ENCODE measurements around the gene PDCD2L. TPM values are rescaled to one million over a fixed set of nuclear protein-coding genes. Genes with fewer than 3 reads are reported as not detected.

Gene PDCD2L
- total RNA-seq, 1 experiment from 2014 or later: 31.5 TPM

DNA sequence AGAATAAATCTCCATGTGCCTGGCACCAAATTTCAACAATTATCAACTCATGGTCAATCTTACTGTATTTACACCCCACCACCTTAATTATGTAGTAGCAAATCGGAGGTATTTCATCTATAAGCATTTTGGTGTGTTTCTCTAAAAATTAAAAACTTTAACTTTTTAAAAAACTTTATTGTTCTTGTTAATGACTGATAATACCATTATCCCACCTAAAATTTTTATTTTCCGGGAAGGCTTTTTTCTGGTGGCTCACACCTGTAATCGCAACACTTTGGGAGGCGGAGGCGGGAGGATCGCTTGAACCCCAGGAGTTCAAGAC, 453 bp upstream of the PDCD2L start:
- Histone ChIP-seq H3K9ac (ENCODE audit: low read length) (peak overlapping the region; percentile 89), H3K27ac (ENCODE audit: low read length) (no peak overlapping the region), H3K4me2 (ENCODE audit: low read length) (peak overlapping the region; percentile 93), H3F3A (ENCODE audit: low read length, unreplicated experiment) (no peaks in the 10 kb centered on the region), H4K20me1 (ENCODE audit: low read length) (0 out of 2 replicates have a peak, but pooled peaks cover 3% of the 10 kb centered on the region), H3K27me3 (ENCODE audit: low read length) (no peaks in the 10 kb centered on the region), H3K4me3 (ENCODE audit: low read length) (peak overlapping the region; percentile 93), H3K9me3 (ENCODE audit: low read length) (no peaks in the 10 kb centered on the region), H3K79me2 (ENCODE audit: low read length) (peaks cover 40% of the 10 kb centered on the region), H3K4me1 (ENCODE audit: insufficient read depth, low read length) (no peaks in the 10 kb centered on the region), H3K36me3 (ENCODE audit: low read depth, low read length) (peaks cover 11% of the 10 kb centered on the region), H3K9me2 (replicated peaks; ENCODE audit: low read length) (no peaks in the 10 kb centered on the region), H2AFZ (ENCODE audit: low read length) (peak overlapping the region; percentile 90)
- CTCF ChIA-PET: no interaction called here
- no peak for DNase-seq
- no TSS peak for BruUV-seq (replicated peaks)
- intact Hi-C loops (cut with micrococcal nuclease): no loop called here
- peak; percentile 8; the same call in 1 of the 2 replicates for ATAC-seq
- TF ChIP-seq CTCF (conservative IDR thresholded peaks at IDR 0.05; ENCODE audit: low read depth, low read length) (no peak), EZH2phosphoT487 (IDR thresholded peaks at IDR 0.05; ENCODE audit: borderline replicate concordance, low read length) (no peak), EZH2 (IDR thresholded peaks at IDR 0.05; ENCODE audit: low read length, unreplicated experiment) (no peak)
- POLR2A ChIA-PET (ENCODE audit: unreplicated experiment): no interaction called here

GRCh38 chr19:34405892-34406660, 1.9 kb downstream of the PDCD2L start:
- intact Hi-C loops (cut with micrococcal nuclease): no loop called here
- CTCF ChIA-PET: no interaction called here
- Histone ChIP-seq H3F3A (ENCODE audit: low read length, unreplicated experiment) (no peaks in the 10 kb centered on the region), H3K4me1 (ENCODE audit: insufficient read depth, low read length) (no peaks in the 10 kb centered on the region), H3K27me3 (ENCODE audit: low read length) (no peaks in the 10 kb centered on the region), H3K9me2 (replicated peaks; ENCODE audit: low read length) (no peaks in the 10 kb centered on the region), H3K79me2 (ENCODE audit: low read length) (peaks cover 43% of the 10 kb centered on the region), H3K36me3 (ENCODE audit: low read depth, low read length) (peaks cover 9% of the 10 kb centered on the region; the same call in 1 of the 2 replicates), H3K4me2 (ENCODE audit: low read length) (peak overlapping the region; percentile 93; the same call in 1 of the 2 replicates), H3K27ac (ENCODE audit: low read length) (no peak overlapping the region), H3K9ac (ENCODE audit: low read length) (no peak overlapping the region), H3K9me3 (ENCODE audit: low read length) (no peaks in the 10 kb centered on the region), H4K20me1 (ENCODE audit: low read length) (0 out of 2 replicates have a peak, but pooled peaks cover 3% of the 10 kb centered on the region), H3K4me3 (ENCODE audit: low read length) (peak overlapping the region; percentile 93; the same call in 1 of the 2 replicates), H2AFZ (ENCODE audit: low read length) (no peak overlapping the region)
- BruUV-seq (replicated peaks): TSS peak; percentile 19
- TF ChIP-seq EZH2 (IDR thresholded peaks at IDR 0.05; ENCODE audit: low read length, unreplicated experiment): no peak
- no peak for TF ChIP-seq CTCF (conservative IDR thresholded peaks at IDR 0.05; ENCODE audit: low read depth, low read length)
- no peak for TF ChIP-seq EZH2phosphoT487 (IDR thresholded peaks at IDR 0.05; ENCODE audit: borderline replicate concordance, low read length)
- no peak for DNase-seq
- POLR2A ChIA-PET (ENCODE audit: unreplicated experiment): no interaction called here
- ATAC-seq: no peak

GRCh38 chr19:34408411-34408810, 4.2 kb downstream of the PDCD2L start:
- H3K27ac ChIP-seq (ENCODE audit: low read length): no peak overlapping the region
- H3K9ac ChIP-seq (ENCODE audit: low read length): no peak overlapping the region
- peaks cover 43% of the 10 kb centered on the region for H3K79me2 ChIP-seq (ENCODE audit: low read length)
- no TSS peak for BruUV-seq (replicated peaks)
- DNase-seq (no peak), ATAC-seq (no peak)
- intact Hi-C loops (cut with micrococcal nuclease): no loop called here
- POLR2A ChIA-PET (ENCODE audit: unreplicated experiment): no interaction called here
- H3K36me3 ChIP-seq (ENCODE audit: low read depth, low read length): peaks cover 9% of the 10 kb centered on the region; the same call in 1 of the 2 replicates
- H3K9me3 ChIP-seq (ENCODE audit: low read length): no peaks in the 10 kb centered on the region
- H3K9me2 ChIP-seq (replicated peaks; ENCODE audit: low read length): no peaks in the 10 kb centered on the region
- CTCF ChIA-PET: no interaction called here
- H3F3A ChIP-seq (ENCODE audit: low read length, unreplicated experiment): no peaks in the 10 kb centered on the region
- H3K4me1 ChIP-seq (ENCODE audit: insufficient read depth, low read length): no peaks in the 10 kb centered on the region
- no peaks in the 10 kb centered on the region for H3K27me3 ChIP-seq (ENCODE audit: low read length)
- TF ChIP-seq EZH2phosphoT487 (IDR thresholded peaks at IDR 0.05; ENCODE audit: borderline replicate concordance, low read length) (no peak), EZH2 (IDR thresholded peaks at IDR 0.05; ENCODE audit: low read length, unreplicated experiment) (no peak), CTCF (conservative IDR thresholded peaks at IDR 0.05; ENCODE audit: low read depth, low read length) (no peak)
- H3K4me3 ChIP-seq (ENCODE audit: low read length): no peak overlapping the region
- no peak overlapping the region for H2AFZ ChIP-seq (ENCODE audit: low read length)
- no peak overlapping the region for H3K4me2 ChIP-seq (ENCODE audit: low read length)
- 0 out of 2 replicates have a peak, but pooled peaks cover 3% of the 10 kb centered on the region for H4K20me1 ChIP-seq (ENCODE audit: low read length)

All from PC-3 (cell line).